NCI-H2171 treated with DMSO at 0.1 percent for 48 hours (cell line): Measurements from ENCODE around the gene RXRG.
"Not testable (repeated sequence)": the region's sequence is repeated elsewhere in the genome, so short reads cannot be mapped to it uniquely, and the experiment has no call there.

ENCODE experiments used
- DNase-seq: peaks from one replicate; lab custom pipeline; 2025; lab: John Stamatoyannopoulos, UW

Gene RXRG

DNA sequence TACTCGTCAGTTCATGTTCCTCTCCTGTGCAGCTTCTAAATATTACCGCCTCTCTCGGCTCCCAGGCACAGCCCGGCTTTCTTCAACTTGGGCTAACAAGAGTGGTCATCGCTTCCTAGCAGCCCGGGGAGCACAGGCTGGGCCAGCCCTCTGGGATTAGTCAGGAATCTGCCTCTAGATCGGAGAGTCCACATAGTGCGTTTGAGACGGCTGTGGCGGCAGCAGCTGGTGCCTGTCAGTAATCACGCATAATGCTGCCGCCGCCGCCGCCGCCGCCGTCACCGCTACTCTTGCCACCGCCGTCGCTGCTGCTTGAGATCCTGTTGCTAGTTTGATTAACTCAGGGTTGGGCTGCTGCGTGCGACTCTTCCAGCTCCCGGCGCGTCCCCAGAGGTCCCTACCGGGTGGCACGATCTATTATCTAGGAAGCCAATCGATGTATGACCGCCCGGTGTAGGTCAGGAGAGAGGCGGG is at the start of gene RXRG:
TSS of gene RXRG (minus strand) at position 230 of the 474 bp plus-strand sequence. CDS start 233 bp downstream, outside the sequence.
- peak; percentile 86 for DNase-seq

DNA sequence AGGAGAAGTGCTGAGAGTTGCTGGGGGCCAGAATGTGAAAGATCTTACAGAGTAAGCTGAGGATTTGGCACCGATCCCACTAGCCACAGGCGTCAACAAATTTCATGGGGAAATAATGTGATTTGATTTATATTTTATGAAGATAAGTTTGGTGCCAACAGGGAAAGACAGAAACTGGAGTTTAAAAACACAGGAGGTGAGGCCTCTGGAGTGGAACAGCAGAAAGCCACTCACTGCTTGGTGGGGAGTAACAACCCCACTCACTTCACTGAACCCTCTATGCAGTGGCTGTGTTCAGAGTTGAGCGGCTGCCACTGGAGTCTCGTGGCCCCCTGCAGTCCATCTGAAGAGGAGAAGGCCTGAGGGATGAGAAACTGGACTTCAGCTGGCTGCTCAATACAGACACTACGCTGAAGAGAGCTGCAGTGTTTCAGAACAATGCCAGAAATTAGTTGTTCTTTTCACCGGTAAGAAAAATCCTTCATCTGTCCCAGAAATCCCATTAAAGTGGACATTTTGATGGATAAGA is 48.0 kb upstream of the RXRG start:
- DNase-seq, result no peak

DNA sequence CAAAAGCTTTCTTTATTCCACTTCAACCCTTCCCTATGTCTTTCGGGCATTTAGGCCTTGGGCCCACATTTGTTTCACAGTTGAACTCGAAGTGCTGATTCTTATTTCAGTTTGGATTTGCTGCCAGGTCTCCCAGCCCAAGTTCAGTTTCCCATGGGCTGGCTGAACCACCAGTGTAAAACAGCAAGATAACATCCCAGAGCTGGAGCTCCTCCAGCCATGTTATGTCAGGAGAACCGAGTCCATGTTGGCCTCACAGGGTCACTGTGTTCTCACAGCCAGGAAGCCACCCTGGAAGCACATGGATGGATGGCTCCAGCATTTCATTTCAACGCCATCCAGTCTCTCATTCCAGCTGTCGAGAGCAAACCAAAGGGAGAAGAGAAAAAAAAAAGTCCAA is 45.2 kb upstream of the RXRG start:
- no peak for DNase-seq

DNA sequence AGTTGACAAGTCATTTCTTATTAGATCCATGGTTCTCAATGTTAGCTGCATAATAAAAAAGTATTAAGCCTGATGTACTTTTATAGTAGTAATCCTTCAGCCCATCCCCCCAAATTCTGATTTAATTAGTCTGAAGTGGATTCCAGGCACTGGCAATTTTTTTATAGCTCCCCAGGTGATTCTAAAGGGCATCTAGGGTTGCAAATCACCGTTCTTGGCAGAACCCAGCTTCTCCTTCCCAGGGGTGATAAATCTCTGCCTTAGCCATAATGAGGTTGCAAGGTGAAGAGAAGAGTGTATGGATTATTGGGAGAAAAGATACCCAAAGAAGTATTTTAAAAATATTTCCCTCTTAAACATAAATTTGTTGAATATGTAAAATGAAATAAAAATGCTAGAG is 43.0 kb upstream of the RXRG start:
- peak; percentile 72 for DNase-seq

DNA sequence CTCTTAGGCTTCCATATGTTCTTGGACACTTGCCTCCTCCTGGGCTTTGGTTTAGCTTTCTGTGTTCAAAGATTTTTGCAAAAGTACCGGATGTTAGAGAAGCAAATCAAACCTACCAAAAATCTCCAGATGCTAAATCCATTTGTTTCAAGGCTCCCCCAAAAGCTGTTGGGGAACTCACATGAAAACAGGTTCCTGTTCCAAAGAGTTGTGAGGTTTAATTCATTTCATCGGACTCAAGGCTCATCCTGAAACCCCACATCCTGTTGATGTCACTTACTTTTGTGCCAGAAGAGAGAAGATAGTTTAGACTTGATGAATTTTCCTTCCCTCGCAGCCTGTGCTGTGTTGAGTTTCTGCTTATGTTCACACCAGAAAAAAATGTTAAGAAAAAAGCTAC is 41.7 kb upstream of the RXRG start:
- DNase-seq, result no peak

DNA sequence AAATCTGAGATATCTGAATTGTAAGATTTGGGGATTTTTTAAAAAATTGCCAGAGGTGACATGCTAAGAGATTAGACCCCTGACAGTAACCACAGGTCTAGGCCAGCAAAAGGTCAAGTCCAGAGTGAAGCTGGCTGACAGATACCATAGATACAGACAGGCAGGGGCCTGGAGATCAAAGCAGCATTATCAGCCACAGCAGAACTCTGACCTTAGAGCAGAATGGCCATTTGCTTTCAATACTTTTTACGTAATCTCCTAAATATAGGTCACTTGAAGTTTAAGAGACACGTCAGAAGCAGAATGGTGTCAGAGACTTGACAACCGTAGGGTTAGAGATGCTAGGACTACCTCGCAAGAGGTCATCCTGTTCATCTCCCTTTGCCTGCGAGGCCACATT is 40.8 kb upstream of the RXRG start:
- no peak for DNase-seq

DNA sequence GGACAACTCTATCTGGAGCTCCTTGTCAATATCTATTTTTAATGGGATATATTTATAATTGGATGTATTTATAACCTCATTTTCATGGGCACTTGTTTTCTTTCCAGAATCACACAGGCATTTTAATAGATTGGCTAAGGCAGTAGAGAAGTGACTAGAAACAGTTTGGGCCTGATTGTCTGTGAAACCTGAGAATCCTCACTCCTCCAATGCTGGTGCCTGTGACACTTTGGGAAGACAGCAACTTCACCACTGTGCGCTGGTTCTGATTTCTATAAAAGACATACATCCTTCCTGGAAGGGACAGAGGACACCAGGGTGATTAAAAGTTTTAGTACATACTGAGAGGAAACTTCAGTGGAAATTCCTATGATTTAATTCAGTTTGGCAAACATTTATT is 39.6 kb upstream of the RXRG start:
- no peak for DNase-seq

DNA sequence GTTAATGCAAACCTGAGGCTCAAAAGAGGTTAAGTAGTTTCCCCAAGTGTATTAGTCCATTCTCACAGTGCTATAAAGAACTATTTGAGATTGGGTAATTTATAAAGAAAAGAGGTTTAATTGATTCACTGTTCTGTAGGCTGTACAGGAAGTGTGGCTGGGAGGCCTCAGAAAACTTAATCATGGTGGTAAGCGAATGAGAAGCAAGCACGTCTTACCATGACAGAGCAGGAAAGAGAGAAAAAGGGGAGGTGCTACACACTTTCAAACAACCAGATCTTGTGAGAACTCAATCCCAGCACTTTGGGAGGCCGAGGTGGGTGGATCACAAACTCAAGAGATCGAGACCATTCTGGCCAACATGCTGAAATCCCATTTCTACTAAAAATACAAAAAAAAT is 38.5 kb upstream of the RXRG start:
- no peak for DNase-seq

DNA sequence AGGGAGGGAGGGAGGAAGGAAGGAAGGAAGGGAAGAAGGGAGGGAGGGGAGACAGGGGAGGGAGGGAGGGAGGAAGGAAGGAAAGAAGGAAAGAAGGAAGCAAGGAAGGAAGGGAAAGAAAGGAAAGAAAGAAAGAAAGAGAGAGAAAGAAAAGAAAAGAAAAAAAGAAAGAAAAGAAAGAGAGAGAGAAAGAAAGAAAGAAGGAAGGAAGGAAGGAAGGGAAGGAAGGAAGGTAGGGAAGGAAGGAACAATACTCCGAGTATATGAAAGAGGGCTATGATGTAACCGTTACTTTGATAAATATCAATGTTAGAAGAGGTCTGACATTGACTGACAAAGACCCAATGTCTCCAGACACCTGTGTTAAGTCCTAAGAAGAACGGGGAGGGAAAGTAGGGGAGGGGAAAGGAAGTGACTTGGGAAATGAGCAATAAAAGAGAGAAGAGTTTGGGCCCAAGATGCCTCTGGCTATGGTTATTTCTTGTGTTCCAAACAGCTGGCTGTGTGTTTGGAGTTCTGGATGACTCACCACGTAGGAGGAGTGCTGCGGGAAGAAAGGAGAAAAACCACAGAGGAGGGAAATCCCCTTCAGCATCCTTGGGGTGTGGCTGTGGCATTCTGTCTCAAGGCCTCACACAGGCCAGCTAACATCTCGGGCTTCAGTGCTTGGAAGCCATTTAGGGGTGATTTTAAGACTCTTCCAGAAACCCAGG is 37.0 kb upstream of the RXRG start:
- DNase-seq, result no peak

DNA sequence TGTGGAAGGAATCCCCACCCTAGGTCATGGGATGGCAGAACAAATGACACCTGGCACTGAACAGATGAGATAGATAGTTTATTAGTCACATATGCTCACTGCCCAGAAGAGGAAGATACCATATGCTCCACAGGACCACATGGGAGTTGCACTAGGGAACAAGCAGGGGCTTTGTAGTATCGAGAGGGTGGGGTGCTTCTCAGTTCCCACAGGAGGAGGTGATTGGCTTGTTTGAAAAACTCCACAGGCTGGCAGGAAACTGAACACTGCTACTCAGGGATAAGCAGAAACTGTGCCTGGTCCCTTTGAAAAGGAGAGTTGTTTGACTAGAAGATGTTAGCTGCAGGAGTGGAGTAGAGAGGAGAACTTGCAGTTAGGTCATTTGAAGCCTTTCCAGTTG is 31.9 kb upstream of the RXRG start:
- DNase-seq, result peak; percentile 99

DNA sequence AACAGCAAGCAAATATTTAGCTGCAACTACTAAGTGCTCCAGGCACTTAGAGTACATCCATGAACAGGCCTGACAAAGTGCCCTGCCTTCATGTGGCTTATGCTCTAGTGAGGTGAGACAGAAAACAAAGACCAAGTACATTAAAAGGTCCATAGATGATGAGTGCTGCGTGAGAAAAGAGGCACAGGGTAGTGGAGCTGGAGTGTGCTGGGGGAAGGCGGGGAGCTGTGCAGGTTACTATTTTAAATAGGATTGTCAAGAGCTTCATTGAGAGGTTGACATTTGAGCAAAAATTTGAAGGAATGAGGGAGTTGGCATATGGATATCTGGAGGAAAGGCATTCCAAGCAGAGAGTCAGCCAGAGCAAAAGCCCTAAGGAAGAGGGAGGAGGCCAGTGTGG is 29.3 kb upstream of the RXRG start:
- no peak for DNase-seq

DNA sequence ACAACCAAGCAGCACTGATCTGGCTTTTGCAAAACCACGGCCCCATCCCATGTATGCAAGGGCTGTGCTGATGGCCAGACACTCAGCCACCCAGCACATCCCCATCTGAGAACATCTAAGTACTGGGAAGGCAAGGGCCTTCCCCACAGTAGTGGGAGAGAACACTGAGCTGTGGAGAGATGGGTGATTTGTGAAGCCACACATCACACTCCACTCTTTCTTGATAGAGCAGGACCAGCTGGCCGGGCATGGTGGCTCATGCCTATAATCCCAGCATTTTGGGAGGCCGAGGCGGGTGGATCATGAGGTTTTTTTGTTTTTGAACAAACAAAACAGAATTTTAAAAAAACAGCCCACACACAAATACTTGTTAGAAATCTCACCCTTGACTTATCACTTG is 28.2 kb upstream of the RXRG start:
- no peak for DNase-seq

DNA sequence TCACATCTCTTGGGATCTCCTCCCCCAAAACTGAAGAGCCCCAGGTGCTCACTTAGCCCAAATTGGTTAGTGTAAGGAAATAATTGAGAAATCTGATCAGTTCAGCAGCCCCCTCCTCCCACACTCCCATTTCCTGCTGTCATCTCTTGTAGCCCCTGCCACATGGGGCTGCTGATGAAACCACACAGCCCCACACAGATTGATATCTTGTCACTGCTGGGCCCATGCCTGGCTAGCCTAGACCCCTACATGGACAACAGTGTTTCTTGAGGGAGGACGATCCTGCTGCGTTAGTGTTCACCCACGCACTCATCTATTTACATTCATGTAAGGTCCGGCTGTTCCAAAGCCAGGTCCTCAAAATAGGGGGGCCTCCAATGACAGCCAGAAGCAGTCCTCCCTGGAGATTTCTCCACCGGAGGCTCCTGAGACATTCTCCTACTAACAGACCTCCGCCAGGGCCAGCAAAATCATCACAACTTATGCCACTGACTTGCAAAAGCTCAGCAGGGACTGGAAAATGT is 23.9 kb upstream of the RXRG start:
- DNase-seq, result peak; percentile 77

DNA sequence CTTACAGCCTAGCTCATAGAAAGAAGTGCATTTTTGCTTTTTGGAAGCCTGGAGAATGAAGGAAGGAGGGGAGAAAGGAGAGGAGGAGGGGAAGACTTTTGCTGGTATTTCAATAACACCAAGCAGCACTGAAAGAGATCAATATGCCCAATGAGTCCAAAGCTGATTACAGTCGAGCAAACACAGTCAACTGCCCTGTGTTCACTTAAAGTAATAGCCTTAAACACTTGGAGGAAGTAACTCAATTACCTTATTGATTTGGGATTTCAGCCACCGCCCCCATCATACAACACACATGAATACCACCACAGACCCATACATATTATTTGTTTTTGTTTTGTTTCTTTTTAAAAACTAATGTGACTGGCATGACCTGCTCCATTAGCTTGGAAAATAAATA is 23.3 kb upstream of the RXRG start:
- no peak for DNase-seq

DNA sequence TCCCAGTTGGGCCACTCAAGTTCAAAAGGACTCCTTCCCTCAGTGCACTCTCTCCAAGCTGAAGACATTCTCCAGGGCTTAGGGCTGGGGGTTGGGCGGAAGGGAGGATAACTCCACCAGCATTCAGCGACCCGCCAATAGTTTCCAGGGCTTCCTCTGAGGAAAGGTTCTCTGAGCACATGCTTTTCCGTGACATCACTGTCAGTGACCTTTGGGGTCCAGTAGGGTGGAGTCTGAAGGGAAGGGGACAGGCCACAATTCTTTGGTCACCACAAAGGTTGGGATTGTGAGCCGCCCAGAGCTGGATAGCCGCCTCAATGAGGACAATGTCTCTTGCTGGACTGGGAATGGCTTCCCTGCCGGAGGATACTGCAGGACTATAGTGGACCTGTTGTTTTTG is 22.8 kb upstream of the RXRG start:
- no peak for DNase-seq

DNA sequence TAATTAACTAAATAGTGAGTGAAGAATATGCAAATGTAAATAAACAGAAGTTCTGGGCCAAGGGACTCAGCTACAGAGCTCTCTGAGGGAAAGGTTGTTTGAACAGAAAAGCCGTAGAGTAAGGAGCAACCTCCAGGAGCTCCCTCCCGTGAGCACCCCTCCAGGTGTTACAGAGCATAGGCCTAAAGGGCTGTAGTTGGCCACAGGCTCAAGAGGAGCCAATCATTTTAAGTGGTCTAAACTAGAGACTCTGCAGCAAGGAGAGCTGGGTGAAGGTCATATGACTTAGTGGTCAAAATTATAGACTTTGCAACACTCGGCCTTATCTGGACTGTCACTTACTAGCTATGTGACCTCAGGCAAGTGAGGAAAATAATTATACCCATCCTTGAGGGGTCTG is 19.1 kb upstream of the RXRG start:
- DNase-seq, result no peak

DNA sequence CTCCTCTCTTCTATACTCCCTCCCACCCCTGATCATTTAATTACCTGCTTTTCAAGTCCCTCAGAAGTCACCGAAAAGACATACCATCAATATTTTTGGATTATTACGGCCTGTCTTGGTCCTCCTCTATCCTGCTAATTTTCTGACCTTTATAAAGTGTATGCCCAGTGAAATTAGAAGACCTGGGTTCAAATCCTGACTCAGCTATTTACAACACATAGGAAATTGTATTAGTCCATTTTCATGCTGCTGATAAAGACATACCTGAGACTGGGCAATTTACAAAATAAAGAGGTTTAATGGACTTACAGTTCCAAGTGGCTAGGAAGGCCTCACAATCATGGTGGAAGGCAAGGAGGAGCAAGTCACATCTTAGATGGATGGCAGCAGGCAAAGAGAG is 14.8 kb upstream of the RXRG start:
- DNase-seq, result not testable (repeated sequence)

DNA sequence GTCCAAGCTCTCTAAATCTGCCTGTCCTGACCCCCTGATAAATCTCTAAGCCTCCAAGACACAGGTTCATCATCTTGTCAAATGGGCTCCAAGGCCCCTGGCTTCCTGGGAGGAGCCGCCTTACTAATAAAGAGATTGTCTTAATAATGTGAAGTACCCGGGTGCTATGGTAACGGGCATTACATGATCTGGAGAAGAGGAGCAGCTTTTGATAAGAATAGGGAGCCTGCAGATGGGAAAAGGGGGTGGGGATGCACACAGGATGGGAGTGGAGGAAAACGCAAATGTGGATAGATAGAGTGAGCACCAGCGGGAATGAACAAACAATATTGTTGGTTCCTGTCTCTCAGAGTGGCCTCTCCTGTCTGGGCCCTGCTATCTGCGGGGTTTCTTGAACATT is 11.9 kb upstream of the RXRG start:
- DNase-seq, result no peak

DNA sequence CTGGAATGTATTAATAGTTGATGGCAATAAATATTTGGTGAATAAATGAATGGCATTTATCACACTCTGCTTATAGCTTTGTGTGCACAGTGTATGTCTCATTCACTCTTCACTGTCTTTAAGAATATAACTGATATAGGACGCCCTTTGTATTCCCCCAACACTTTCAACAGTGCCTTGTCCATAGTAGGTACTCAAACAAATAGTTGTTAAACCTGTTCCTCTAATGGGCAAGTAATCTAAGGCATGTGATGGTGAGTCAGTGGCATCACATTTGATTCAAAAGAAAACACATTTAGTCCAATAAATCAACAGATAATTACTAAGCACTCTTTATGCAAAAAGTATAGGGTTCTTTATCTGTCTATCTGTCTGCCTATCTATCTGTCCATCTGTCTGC is 11.2 kb upstream of the RXRG start:
- DNase-seq, result no peak

DNA sequence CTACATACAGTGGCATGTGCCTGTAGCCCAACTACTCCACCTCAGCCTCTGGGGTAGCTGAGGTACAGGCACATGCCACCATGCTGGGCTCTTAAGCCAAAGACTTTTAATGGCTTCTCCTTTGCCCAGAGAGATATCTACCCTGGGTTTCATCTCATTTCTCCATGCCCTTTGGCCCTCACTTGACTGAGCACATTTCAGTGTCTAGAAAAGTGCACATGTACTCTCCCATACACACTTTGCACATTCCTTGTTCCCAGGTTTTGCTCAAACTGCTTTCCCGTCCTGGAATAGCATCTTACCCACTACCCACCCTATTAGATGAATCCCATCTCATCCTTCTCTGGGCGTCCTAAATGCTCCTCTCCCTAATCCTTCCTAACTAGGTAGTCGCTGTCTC is 10.2 kb upstream of the RXRG start:
- no peak for DNase-seq

DNA sequence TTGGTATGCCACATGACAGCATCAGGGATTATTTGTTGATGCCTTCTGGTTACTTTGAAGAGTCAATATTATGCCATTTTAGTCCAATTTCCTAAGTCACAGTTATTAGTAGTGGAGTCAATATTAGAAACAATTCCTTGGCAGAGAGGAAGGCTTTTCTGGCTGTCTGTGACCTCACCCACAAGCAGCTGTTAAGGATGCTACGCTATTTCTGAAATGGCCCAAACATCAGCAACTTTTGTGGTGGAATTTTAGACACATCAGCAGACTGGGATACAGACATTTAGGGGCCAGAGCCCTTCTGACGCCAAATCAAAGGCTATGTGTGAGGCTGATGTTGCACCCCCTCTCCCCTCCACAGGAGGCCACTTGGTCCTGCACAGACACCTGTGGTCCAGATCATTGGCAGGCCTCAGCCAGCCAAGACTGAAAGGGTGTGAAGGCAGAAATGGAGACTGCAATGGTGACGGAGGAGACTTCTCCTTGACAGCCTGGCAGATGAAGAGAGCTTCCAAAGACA is 9.2 kb upstream of the RXRG start:
- no peak for DNase-seq

DNA sequence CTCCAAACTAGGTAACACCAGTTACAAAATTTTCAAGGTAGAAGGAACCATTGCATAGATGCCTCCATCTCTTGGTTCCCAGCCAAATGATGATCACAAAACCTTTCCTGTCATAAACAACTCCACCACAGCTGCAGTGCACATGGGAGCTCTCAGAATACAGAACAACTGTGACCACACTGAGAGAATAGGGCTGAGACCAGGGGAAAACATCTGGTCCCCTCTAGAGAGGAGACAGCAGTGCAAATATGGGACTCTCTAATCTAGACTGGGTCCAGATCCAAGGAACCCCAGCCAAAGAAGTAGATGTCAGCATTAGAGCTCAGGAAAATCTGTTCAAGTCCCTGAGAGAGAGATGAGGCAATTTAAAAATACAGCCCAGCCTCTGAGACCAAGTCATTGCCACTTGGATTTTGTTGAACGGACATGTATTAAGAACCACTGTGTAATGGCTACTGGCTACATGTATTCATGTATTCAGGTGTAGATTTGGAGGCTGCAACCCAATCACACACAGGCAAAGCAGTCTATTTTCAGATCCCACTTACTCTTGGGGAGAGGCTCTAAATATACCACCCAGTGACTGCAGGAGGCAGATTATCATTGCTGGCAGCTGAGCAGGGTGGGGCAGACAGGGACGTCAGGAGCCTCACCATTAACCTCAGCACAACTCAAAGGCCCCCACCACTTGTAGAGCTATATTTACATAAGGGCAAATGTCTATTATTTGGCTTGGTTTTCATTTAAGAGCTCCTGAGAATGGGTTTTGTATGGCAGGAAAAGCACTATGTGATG is 7.6 kb upstream of the RXRG start:
- DNase-seq, result peak; percentile 7

DNA sequence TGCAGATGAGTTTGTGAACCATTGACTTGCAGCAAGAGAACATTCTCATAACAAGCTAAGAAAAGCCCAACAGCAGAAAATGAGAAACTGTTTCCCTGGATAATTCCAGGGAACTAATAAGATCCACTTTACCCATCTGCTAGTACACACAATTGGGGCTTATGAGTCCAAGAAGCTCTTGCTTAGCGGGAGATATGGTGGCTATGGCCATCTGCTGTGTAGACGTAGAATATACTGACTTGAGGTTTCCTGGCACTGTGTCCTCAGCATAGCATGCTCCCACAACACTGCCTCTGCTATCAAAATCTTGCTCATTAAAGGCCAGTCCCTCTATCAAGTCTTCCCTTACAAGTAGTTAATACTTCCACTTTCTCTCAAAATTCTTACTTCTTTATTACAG is 6.8 kb upstream of the RXRG start:
- peak; percentile 40 for DNase-seq
